ENCODE results near the gene IRGM. TPM values are rescaled to one million over a fixed set of nuclear protein-coding genes. Genes with fewer than 3 reads are reported as not detected.
"Not testable (repeated sequence)": the region's sequence is repeated elsewhere in the genome, so short reads cannot be mapped to it uniquely, and the experiment has no call there.

The IRGM gene
- total RNA-seq: not detected

GRCh38 chr5:150846308-150846653, at the start of gene IRGM:
TSS of gene IRGM (plus strand) at chr5:150846521. CDS start at chr5:150848124, 1,603 bp downstream.
- H3K36me3 ChIP-seq, H3K4me3 ChIP-seq, H3K4me1 ChIP-seq, H3K27me3 ChIP-seq, H3K9me3 ChIP-seq, ATAC-seq, H3K27ac ChIP-seq: not testable (repeated sequence)
- WGBS, 2 donors (ENCODE audit: low coverage in 1 of 2): 67% methylated on average over 1 of the region's 3 CpGs; no CpG with 5 or more reads in 1 of the 2 donors

- Histone ChIP-seq H3K27ac (no peak overlapping the region), H3K4me3 (no peak overlapping the region), H3K4me1 (peaks cover 0 to 14% (median 0%) of the 10 kb centered on the region in 3 donors), H3K27me3 (no peaks in the 10 kb centered on the region), H3K36me3 (peaks cover 0 to 33% of the 10 kb centered on the region in 2 donors), H3K9me3 (no peaks in the 10 kb centered on the region)
- WGBS, 2 donors (ENCODE audit: low coverage in 1 of 2): 89 to 94% methylated on average over 1 to 2 of the region's 2 CpGs
- no peak for ATAC-seq
- TF ChIP-seq POLR2AphosphoS5 (IDR thresholded peaks at IDR 0.05): no peak
Observed at GRCh38 chr5:150797384-150797783, 48.9 kb upstream of the IRGM start.

GRCh38 chr5:150801117-150801927, 45.0 kb upstream of the IRGM start:
- Histone ChIP-seq H3K9me3 (no peaks in the 10 kb centered on the region), H3K4me3 (peak overlapping the region; percentile 38 to 43), H3K27ac (peak overlapping the region; percentile 30 to 68 (median 60)), H3K27me3 (peaks cover 7% of the 10 kb centered on the region), H3K4me1 (peaks cover 0 to 14% (median 0%) of the 10 kb centered on the region in 3 donors), H3K36me3 (peaks cover 0 to 19% of the 10 kb centered on the region in 2 donors)
- ATAC-seq: peak; percentile 85
- peak; percentile 41 to 64 (median 53) for TF ChIP-seq CTCF (IDR thresholded peaks at IDR 0.05)
- no peak for TF ChIP-seq EP300 (IDR thresholded peaks at IDR 0.05)
- TF ChIP-seq POLR2A (IDR thresholded peaks at IDR 0.05): no peak
- TF ChIP-seq POLR2AphosphoS5 (IDR thresholded peaks at IDR 0.05): no peak
- WGBS, 2 donors (ENCODE audit: low coverage in 1 of 2): 5 to 9% methylated on average over 8 to 13 of the region's 15 CpGs

GRCh38 chr5:150804388-150804787, 41.9 kb upstream of the IRGM start:
- TF ChIP-seq CTCF (IDR thresholded peaks at IDR 0.05) (no peak), EP300 (IDR thresholded peaks at IDR 0.05) (no peak), POLR2AphosphoS5 (IDR thresholded peaks at IDR 0.05) (no peak), POLR2A (IDR thresholded peaks at IDR 0.05) (no peak)
- 94 to 95% methylated on average over 4 to 5 of the region's 6 CpGs for WGBS, 2 donors (ENCODE audit: low coverage in 1 of 2)
- Histone ChIP-seq H3K4me3 (no peak overlapping the region), H3K27me3 (peaks cover 7% of the 10 kb centered on the region), H3K9me3 (no peaks in the 10 kb centered on the region), H3K36me3 (no peaks in the 10 kb centered on the region), H3K27ac (no peak overlapping the region), H3K4me1 (peaks cover 0 to 14% (median 0%) of the 10 kb centered on the region in 3 donors)
- ATAC-seq: no peak

- Histone ChIP-seq H3K27me3 (peaks cover 9% of the 10 kb centered on the region), H3K27ac (no peak overlapping the region), H3K36me3 (no peaks in the 10 kb centered on the region), H3K9me3 (no peaks in the 10 kb centered on the region), H3K4me1 (no peaks in the 10 kb centered on the region), H3K4me3 (no peak overlapping the region)
- no peak for TF ChIP-seq POLR2A (IDR thresholded peaks at IDR 0.05)
- no peak for TF ChIP-seq POLR2AphosphoS5 (IDR thresholded peaks at IDR 0.05)
- no peak for TF ChIP-seq CTCF (IDR thresholded peaks at IDR 0.05)
- no peak for ATAC-seq
- WGBS, 2 donors (ENCODE audit: low coverage in 1 of 2): 86 to 94% methylated on average over 1 to 3 of the region's 3 CpGs
Observed at GRCh38 chr5:150809363-150809762, 37.0 kb upstream of the IRGM start.

- no peaks in the 10 kb centered on the region for H3K36me3 ChIP-seq
- TF ChIP-seq POLR2AphosphoS5 (IDR thresholded peaks at IDR 0.05): no peak
- no peak for TF ChIP-seq POLR2A (IDR thresholded peaks at IDR 0.05)
- no peak for TF ChIP-seq CTCF (IDR thresholded peaks at IDR 0.05)
- no peak for TF ChIP-seq EP300 (IDR thresholded peaks at IDR 0.05)
- no peak overlapping the region for H3K27ac ChIP-seq
- no peak for ATAC-seq
- H3K4me1 ChIP-seq: no peaks in the 10 kb centered on the region
- H3K4me3 ChIP-seq: no peak overlapping the region
- H3K9me3 ChIP-seq: peaks cover 0 to 31% (median 0%) of the 10 kb centered on the region in 3 donors
- H3K27me3 ChIP-seq: peaks cover 4% of the 10 kb centered on the region
Observed at GRCh38 chr5:150815010-150815409, 31.3 kb upstream of the IRGM start.

Data from gastroesophageal sphincter (tissue), 4 donors.